SK-N-SH treated with all-trans-retinoic acid at 6 μM for 48 hours (cell line): ENCODE results near the gene CAMSAP2.

Experiments used
- CSRNP3 ChIP-seq: fragments of 250-450 bp; sonication (Bioruptor Pico); IDR thresholded peaks from 2 replicates; pipeline ENCODE4 v1.5.1; 2021; ENCODE audit warnings: mild to moderate bottlenecking, moderate library complexity
- ESRRG ChIP-seq: fragments of 250-450 bp; sonication (Bioruptor Pico); IDR thresholded peaks from 2 replicates; pipeline ENCODE4 v1.6.1; 2021; ENCODE audit warnings: mild to moderate bottlenecking
- PATZ1 ChIP-seq: fragments of 250-450 bp; sonication (Bioruptor Pico); IDR thresholded peaks from 2 replicates; pipeline ENCODE4 v1.8.0; 2020; ENCODE audit warnings: mild to moderate bottlenecking, moderate library complexity, borderline replicate concordance
- PPARA ChIP-seq: fragments of 250-450 bp; sonication (Bioruptor Pico); IDR thresholded peaks from 2 replicates; pipeline ENCODE4 v1.5.0; 2020; ENCODE audit warnings: mild to moderate bottlenecking, borderline replicate concordance
- SNAI2 ChIP-seq: fragments of 250-450 bp; sonication (Bioruptor Pico); IDR thresholded peaks from 2 replicates; pipeline ENCODE4 v1.5.0; 2020; ENCODE audit warnings: mild to moderate bottlenecking, moderate library complexity
- TCF4 ChIP-seq: fragments of 250-450 bp; sonication (Bioruptor Pico); IDR thresholded peaks from 2 replicates; pipeline ENCODE4 v1.8.0; 2021; ENCODE audit warnings: mild to moderate bottlenecking, moderate library complexity, borderline replicate concordance
- TSHZ2 ChIP-seq: fragments of 250-450 bp; sonication (Bioruptor Pico); IDR thresholded peaks from 2 replicates; pipeline ENCODE4 v1.5.0; 2020; ENCODE audit warnings: mild to moderate bottlenecking, moderate library complexity
- ZFP3 ChIP-seq: fragments of 250-450 bp; sonication (Bioruptor Pico); IDR thresholded peaks from 2 replicates; pipeline ENCODE4 v1.5.0; 2020; ENCODE audit warnings: mild to moderate bottlenecking, moderate library complexity
- ZFP30 ChIP-seq: fragments of 450-650 bp; formaldehyde crosslinking; IDR thresholded peaks from 2 replicates; pipeline ENCODE4 v1.5.0; 2022; ENCODE audit warnings: mild to moderate bottlenecking, moderate library complexity
- ZNF70 ChIP-seq: fragments of 450-650 bp; formaldehyde crosslinking; IDR thresholded peaks from 2 replicates; pipeline ENCODE4 v1.5.0; 2020; ENCODE audit warnings: mild to moderate bottlenecking, moderate library complexity

- TF ChIP-seq TCF4 (CRISPR knock-in tag) (no peak), TSHZ2 (CRISPR knock-in tag) (no peak), PATZ1 (no peak), CSRNP3 (CRISPR knock-in tag) (no peak), ZNF70 (no peak), SNAI2 (CRISPR knock-in tag) (no peak), ZFP30 (CRISPR knock-in tag) (no peak), PPARA (CRISPR knock-in tag) (no peak), ESRRG (CRISPR knock-in tag) (no peak), ZFP3 (no peak)
Measured at GRCh38 chr1:200873116-200873670, 134.5 kb downstream of the CAMSAP2 start.
